Kidney capillary endothelial cell (primary cell): ENCODE data around the gene SPAG5.

Source experiments
- DNase-seq: peaks from one replicate; pipeline ENCODE4 v3.0.0-alpha.2; 2018; ENCODE audit warnings: low spot score

SPAG5 gene

GRCh38 chr17:28541439-28541838 is 57.4 kb downstream of the SPAG5 start:
- no peak for DNase-seq

GRCh38 chr17:28540231-28540630 is 58.6 kb downstream of the SPAG5 start:
- DNase-seq = no peak

GRCh38 chr17:28538296-28538895 is 60.4 kb downstream of the SPAG5 start:
- DNase-seq = no peak

GRCh38 chr17:28537219-28537610 is 61.6 kb downstream of the SPAG5 start:
- DNase-seq = no peak

- DNase-seq = no peak
These were observed 62.1 kb downstream of the SPAG5 start for GRCh38 chr17:28536532-28537218.

- no peak for DNase-seq
These were observed 64.0 kb downstream of the SPAG5 start for GRCh38 chr17:28534740-28535375.

- DNase-seq = no peak
These were observed 65.6 kb downstream of the SPAG5 start for GRCh38 chr17:28533091-28533807.

- DNase-seq = no peak
These were observed 66.5 kb downstream of the SPAG5 start for GRCh38 chr17:28532050-28532960.

GRCh38 chr17:28530926-28531325 is 67.9 kb downstream of the SPAG5 start:
- no peak for DNase-seq

GRCh38 chr17:28530250-28530649 is 68.6 kb downstream of the SPAG5 start:
- no peak for DNase-seq

GRCh38 chr17:28529013-28529400 is 69.8 kb downstream of the SPAG5 start:
- DNase-seq = no peak

GRCh38 chr17:28528327-28529012 is 70.4 kb downstream of the SPAG5 start:
- DNase-seq = no peak

GRCh38 chr17:28527859-28528258 is 71.0 kb downstream of the SPAG5 start:
- DNase-seq = no peak
